Activated naive CD8-positive, alpha-beta T cell treated with anti-CD3 and anti-CD28 coated beads, Interleukin-2, amount 50 U/mL, for 24 hours (primary cell): ENCODE results near the gene ZBTB5.
A peak's percentile ranks its signal among the peaks of the same experiment; 100 is the strongest.

Experiments used
- ATAC-seq: fragments of 150-1000 bp; cut with Tn5 transposase; one replicate; pipeline ENCODE4 v1.10.0; 2021
- DNase-seq: peaks from one replicate; pipeline ENCODE4 v3.0.0; 2021
- H3K27ac Mint-ChIP-seq: one replicate; pipeline ENCODE4 v1.8.0; 2021; ENCODE audit warnings: mild to moderate bottlenecking, mixed read lengths
- H3K27me3 Mint-ChIP-seq: one replicate; pipeline ENCODE4 v1.8.0; 2021; ENCODE audit warnings: mixed read lengths
- H3K36me3 Mint-ChIP-seq: one replicate; pipeline ENCODE4 v1.8.0; 2021; ENCODE audit warnings: low read depth, mixed read lengths
- H3K4me1 Mint-ChIP-seq: one replicate; pipeline ENCODE4 v1.8.0; 2021; ENCODE audit warnings: mixed read lengths
- H3K4me3 Mint-ChIP-seq: one replicate; pipeline ENCODE4 v1.8.0; 2021; ENCODE audit warnings: mild to moderate bottlenecking, moderate library complexity, mixed read lengths
- H3K9me3 Mint-ChIP-seq: one replicate; pipeline ENCODE4 v1.8.0; 2021; ENCODE audit warnings: mixed read lengths

The ZBTB5 gene

DNA sequence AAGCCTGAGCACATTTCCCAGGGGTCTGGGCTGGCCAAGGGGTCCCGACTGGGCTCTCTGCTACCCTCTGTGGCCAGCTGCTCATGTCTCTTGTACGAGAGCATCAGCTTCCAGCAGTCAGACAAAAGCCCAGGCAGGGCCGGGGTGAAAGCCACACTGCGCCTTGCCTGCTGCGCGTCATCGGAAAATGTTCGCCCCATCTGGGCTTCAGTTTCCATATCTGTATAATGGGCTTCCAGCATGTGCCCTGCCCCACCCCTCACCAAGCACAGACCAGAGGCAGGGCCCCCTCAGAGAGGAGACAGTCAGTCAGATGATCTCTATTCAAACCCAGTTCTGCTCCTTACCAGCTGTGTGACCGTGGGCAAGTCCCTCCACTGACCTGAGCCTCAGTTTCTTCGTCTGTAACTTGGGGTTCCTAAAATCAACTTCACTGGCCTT is 50.7 kb downstream of the ZBTB5 start:
- Mint-ChIP-seq H3K36me3 (no peaks in the 10 kb centered on the region), H3K27ac (peak overlapping the region; percentile 55), H3K4me1 (peaks cover 37% of the 10 kb centered on the region)

DNA sequence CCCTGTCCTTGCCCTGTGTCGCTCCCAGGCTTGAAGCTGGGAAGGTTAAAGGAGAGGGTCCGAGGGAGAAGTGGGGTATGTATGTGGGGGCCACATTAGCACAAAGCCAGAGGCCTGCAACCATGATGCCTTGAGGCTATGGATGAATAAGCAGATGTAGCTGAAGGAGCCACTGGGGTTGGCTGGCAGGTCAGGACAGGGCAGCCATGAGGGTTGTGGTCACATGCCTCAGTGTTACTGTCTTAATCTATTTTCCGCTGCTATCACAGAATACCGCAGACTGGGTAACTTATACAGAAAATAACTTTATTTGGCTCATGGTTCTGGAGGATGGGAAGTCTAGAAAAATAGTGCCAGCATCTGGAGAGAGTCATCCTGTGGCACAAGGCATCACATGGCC is 51.9 kb downstream of the ZBTB5 start:
- DNase-seq (no peak), ATAC-seq (no peak)
- Mint-ChIP-seq H3K36me3 (peaks cover 2% of the 10 kb centered on the region), H3K9me3 (no peaks in the 10 kb centered on the region), H3K4me3 (no peak overlapping the region), H3K4me1 (peaks cover 47% of the 10 kb centered on the region), H3K27ac (no peak overlapping the region), H3K27me3 (peaks cover 3% of the 10 kb centered on the region)

More for the DNA sequence above, 50.7 kb downstream of the ZBTB5 start:
- Mint-ChIP-seq H3K9me3 (no peaks in the 10 kb centered on the region), H3K4me3 (no peak overlapping the region), H3K27me3 (peaks cover 3% of the 10 kb centered on the region)
- ATAC-seq (no peak), DNase-seq (no peak)

DNA sequence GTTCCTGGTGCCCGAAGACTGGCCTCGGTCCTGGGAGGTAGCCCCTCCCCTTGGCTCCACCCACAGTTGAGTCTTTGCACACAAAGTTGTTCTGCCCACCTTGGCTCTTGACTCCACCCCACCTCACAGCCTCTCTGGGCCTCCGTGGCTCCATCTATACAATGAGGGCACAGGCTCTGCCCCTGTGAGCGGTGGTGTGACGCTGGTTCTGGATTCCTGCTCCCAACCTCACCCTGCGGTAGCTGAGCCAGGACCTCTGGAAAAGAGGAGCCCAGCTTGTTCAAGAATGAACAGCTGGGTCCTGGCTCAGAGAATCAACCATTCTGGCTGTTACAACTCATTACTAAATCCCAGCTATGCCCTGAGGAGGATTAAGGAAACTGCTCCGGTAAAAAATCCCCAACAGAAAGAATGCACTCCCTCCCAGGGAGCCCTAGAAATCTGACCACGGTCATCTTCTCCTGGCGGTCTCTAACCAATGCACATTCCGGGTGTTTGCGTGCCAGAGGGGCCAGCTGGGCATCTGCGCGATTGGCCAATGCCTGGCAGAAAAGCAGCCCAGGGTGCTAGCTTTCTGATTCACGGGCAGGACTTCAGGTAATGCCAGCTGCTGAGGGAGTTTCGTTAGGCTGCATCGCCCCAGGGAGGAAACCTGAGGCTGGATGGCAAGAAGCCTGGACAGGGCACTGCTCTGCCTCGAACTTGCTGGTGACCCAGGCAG is 52.7 kb downstream of the ZBTB5 start:
- DNase-seq (no peak), ATAC-seq (no peak)
- Mint-ChIP-seq H3K27me3 (peaks cover 3% of the 10 kb centered on the region), H3K36me3 (peaks cover 2% of the 10 kb centered on the region), H3K27ac (no peak overlapping the region), H3K4me3 (no peak overlapping the region), H3K4me1 (peaks cover 47% of the 10 kb centered on the region), H3K9me3 (no peaks in the 10 kb centered on the region)

DNA sequence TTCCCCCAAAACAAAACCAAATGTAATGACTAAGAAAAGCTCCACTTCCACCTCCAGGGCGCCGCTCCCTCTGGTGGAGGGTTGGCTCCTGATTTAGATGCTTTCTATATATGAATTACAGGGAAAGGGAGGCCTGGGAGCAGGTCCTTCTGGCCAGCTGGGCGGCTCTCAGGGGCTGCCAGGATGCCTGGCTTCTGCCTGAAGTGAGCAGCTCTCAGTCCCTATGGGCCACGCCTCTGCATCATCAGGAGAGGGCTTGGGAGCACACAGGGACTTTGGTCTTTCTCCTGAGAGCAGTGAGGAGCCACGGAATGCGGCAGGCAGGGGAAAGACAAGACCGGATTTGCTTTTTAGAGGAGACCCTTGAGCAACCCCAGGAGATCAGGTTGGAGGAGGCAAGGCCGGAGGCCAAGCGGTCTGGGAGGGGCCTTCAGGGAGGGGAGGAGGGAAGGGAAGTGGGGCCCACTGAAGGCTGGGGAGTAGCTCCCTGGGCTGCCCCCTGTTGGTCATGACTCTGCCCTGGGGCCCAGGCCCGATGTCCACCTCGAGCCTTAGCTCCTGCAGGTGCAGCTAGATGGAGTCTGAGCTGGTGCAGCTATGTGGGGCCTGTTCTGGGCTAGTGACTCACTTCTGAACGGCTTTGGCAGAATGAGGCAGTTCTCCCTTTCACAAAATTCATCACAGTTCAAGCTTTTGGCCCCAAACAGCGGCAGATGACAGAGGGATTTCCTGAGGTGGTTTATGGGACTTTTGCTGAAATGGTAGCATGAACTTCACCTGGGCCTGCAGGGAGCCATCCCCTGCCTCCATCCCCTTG is 54.1 kb downstream of the ZBTB5 start:
- ATAC-seq (peak; percentile 50), DNase-seq (peak; percentile 34)
- no peak overlapping the region for H3K4me3 Mint-ChIP-seq
- peak overlapping the region; percentile 72 for H3K27ac Mint-ChIP-seq
- H3K9me3 Mint-ChIP-seq = no peaks in the 10 kb centered on the region
- H3K4me1 Mint-ChIP-seq = peaks cover 60% of the 10 kb centered on the region
- H3K27me3 Mint-ChIP-seq = peaks cover 3% of the 10 kb centered on the region
- peaks cover 2% of the 10 kb centered on the region for H3K36me3 Mint-ChIP-seq

DNA sequence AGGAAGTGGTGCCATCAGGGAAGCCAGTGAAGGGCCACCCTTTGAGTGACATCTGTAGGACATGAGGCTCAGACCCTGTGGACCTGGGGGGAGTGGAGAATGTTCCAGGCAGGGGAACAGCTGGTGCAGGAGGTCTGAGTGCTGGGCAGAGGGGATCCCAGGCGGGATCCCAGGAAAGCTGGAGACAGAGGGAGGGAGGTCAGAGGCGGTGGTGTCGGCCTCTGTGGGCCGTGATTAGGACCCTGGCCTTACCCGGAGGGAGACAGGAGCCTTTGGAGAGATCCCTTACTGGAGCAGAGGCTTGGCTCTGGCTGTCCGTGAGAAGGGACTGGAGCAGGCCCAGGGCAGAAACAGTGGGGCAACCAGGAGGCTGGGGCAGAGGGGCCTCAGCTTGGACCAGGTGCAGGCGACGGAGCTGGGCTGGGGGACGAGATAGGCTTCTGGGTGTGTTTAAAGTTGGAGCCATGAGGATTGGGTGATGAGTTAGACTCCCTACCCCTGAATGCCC is 54.8 kb downstream of the ZBTB5 start:
- peak overlapping the region; percentile 72 for H3K27ac Mint-ChIP-seq
- no peak for DNase-seq
- H3K36me3 Mint-ChIP-seq = peaks cover 2% of the 10 kb centered on the region
- peaks cover 3% of the 10 kb centered on the region for H3K27me3 Mint-ChIP-seq
- H3K4me1 Mint-ChIP-seq = peaks cover 59% of the 10 kb centered on the region
- H3K4me3 Mint-ChIP-seq = no peak overlapping the region
- no peak for ATAC-seq
- H3K9me3 Mint-ChIP-seq = no peaks in the 10 kb centered on the region

DNA sequence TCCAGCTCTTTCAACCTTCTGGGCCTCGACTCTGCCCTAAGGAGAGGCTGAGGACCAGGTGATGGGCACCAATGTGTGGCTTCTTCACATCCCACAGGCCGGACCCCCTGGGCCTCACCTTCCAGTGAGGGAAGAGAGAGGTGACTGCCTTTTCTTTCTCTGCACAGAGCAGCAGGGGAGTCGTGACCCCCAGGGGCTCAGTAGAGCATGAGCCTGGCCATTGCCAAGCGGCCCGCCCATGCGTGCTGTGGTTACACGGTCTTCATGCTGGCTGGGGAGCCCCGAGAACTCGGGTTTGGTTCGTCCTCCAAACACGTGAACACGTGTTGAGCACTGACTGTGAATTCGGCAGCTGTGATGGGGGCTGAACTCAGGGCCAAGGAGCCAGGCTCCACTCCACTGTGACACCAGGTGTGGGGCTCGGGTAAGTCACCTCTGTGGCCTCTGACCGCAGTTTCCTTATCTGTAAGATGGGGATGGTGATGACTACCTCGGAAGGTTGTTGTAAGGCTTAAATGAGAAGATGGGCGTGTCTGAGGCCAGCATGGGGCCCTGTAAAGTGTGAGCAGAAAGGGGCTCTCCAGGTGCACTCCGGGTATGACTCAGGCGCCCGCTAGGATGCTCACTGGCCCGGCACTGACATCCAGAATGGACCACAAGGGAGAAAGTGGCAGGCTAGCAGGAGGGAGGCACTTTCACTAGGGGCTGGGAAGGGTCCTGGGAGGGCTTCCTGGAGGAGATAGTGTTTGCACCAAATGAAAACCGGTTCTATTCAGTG is 56.1 kb downstream of the ZBTB5 start:
- H3K4me1 Mint-ChIP-seq = peaks cover 56% of the 10 kb centered on the region
- H3K27ac Mint-ChIP-seq = peak overlapping the region; percentile 76
- H3K4me3 Mint-ChIP-seq = no peak overlapping the region

DNA sequence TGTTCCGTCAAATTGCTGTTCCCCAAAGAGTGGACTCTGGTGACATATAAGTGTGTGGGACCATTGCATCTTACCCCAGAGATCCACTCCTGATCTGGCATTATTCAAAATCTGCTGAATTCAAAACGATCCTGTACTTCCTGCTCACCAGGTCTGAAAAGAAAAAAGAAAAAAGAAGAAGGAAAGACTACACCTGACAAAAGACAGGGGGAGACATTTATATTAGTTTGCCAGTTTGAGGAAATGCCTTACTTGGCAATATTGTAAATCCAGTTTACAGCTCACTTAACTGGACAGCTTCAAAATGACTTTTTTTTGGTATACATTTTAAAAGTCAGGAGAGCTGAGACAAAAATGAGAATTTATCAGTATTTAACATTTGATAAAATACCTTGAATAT is 57.8 kb downstream of the ZBTB5 start:
- H3K36me3 Mint-ChIP-seq = peaks cover 2% of the 10 kb centered on the region
- no peak for DNase-seq
- H3K27me3 Mint-ChIP-seq = no peaks in the 10 kb centered on the region

More for the DNA sequence above, 56.1 kb downstream of the ZBTB5 start:
- Mint-ChIP-seq H3K9me3 (no peaks in the 10 kb centered on the region), H3K27me3 (no peaks in the 10 kb centered on the region), H3K36me3 (peaks cover 2% of the 10 kb centered on the region)
- DNase-seq (peak; percentile 69), ATAC-seq (peak; percentile 83)

DNA sequence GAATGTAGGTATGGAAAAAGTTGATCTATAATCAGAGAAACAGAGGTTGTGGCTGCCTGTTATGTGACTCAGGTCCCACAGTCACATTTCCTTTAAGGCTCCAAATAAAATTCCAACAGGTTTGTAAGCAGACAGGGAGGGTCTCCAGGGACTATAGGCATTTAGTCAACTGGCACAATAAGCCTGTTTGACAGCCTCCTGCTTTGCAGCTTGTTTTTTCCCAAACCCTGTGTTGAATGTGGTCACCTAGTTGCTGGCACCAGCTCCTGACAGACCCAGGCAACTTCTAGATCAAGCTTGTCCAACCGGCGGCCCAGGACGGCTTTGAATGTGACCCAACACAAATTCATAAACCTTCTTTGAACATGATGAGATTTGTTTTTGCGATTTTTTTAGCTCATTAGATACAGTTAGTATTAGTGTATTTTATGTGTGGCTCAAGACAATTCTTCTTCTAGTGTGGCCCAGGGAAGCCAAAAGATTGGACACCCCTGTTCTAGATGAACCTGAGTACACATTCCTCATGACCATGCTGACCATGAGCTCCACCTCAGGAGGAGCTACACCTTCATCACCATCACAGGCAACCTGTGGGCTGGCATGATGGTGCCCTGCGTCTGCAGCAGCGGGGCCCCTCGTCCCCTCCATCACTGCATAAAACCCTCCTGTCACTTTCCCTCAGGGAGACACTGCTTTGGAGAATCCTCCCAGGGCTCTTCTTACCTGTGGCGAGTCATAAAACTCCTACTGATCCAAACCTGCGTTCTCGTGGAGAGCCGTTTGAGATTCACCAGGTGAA is 58.4 kb downstream of the ZBTB5 start:
- Mint-ChIP-seq H3K27me3 (no peaks in the 10 kb centered on the region), H3K9me3 (no peaks in the 10 kb centered on the region), H3K4me1 (peaks cover 63% of the 10 kb centered on the region), H3K27ac (peak overlapping the region; percentile 26), H3K36me3 (peaks cover 2% of the 10 kb centered on the region), H3K4me3 (no peak overlapping the region)
- DNase-seq (no peak), ATAC-seq (no peak)

More for the DNA sequence above, 57.8 kb downstream of the ZBTB5 start:
- peaks cover 68% of the 10 kb centered on the region for H3K4me1 Mint-ChIP-seq
- no peak for ATAC-seq
- H3K27ac Mint-ChIP-seq = no peak overlapping the region
- no peaks in the 10 kb centered on the region for H3K9me3 Mint-ChIP-seq
- no peak overlapping the region for H3K4me3 Mint-ChIP-seq

DNA sequence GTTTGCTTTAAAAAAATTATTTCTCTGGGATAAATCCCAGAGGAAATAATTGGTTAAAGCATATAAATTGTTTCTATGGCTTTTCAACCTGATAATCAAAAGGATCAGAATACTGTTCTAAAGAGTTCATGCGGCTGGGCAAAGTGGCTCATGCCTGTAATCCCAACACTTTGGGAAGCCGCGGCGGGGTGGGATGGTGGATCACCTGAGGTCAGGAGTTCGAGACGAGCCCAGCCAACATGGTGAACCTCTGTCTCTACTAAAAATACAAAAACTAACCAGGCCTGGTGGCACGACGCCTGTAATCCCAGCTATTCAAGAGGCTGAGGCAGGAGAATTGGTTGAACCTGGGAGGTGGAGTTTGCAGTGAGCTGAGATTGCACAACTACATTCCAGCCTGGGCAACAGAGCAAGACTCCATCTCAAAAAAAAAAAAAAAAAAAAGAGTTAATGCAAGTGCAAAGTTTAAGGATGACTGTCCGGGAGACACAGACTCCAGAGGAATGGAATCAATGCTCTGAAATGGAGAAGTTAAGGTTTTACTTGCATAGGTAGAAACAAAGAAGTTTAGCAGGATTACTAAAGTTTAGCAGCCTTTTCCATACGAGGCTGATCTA is 59.4 kb downstream of the ZBTB5 start:
- ATAC-seq (no peak), DNase-seq (no peak)
- peak overlapping the region; percentile 26 for H3K27ac Mint-ChIP-seq
- peaks cover 2% of the 10 kb centered on the region for H3K36me3 Mint-ChIP-seq
- H3K27me3 Mint-ChIP-seq = no peaks in the 10 kb centered on the region
- H3K4me1 Mint-ChIP-seq = peaks cover 55% of the 10 kb centered on the region
- H3K9me3 Mint-ChIP-seq = no peaks in the 10 kb centered on the region
- H3K4me3 Mint-ChIP-seq = no peak overlapping the region

DNA sequence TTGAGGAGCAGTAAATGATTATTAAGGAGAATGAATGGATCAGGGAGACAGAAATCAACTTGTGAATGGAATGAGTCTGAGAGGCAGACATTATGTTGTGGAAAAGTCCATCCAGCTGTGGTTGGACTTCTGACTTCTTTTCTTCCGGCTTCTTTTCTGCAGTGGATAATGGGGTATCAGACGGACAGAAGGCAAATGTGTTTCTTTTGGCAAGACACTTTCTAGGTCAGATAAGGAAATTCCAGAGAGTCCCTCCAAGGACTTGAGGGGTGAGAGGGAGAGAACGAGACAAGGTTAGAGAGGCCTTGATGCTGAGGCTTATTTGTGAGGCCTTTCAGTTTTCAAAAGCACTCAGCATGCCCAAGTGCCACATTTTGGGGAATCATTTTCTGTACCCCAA is 59.9 kb downstream of the ZBTB5 start:
- ATAC-seq (no peak), DNase-seq (no peak)
- Mint-ChIP-seq H3K27me3 (no peaks in the 10 kb centered on the region), H3K4me3 (no peak overlapping the region), H3K27ac (no peak overlapping the region), H3K36me3 (peaks cover 2% of the 10 kb centered on the region), H3K4me1 (peaks cover 50% of the 10 kb centered on the region), H3K9me3 (no peaks in the 10 kb centered on the region)

DNA sequence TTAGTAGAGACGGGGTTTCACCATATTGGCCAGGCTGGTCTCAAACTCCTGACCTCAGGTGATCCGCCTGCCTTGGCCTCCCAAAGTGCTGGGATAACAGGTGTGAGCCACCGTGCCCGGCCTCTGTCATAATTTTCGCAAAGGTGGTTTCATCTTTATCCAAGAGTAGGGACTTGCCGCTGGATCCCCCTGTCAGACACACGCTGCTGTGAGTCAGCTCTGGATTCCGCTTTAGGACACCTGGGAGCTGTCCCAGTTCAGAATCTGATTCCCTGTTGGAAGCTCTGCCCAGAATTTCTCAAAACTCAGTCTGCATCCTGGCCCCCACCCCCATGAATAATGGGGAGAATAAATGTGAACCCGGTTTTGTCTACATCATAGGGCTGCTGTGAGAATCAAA is 60.7 kb downstream of the ZBTB5 start:
- Mint-ChIP-seq H3K27me3 (no peaks in the 10 kb centered on the region), H3K9me3 (no peaks in the 10 kb centered on the region), H3K4me3 (no peak overlapping the region), H3K4me1 (peaks cover 43% of the 10 kb centered on the region), H3K36me3 (peaks cover 2% of the 10 kb centered on the region), H3K27ac (peak overlapping the region; percentile 31)
- no peak for ATAC-seq
- no peak for DNase-seq

DNA sequence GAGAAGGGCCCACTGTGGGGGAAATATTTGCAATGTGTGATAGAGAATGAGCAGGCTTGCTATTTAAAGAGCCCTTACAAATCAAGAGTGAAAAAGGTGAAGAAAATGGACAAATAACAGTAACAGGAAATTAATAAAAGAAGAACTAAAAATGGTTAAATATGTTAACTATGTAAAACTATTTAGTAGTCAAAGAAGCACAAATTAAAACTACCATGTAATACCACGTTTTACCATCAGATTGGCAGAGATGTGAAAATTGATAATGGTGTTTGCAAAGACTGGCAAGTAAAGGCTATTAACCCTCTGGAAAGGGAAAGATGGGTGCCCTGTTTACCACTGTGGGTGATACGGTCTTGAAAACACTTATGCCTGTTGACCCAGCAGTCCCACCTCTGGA is 65.9 kb downstream of the ZBTB5 start:
- Mint-ChIP-seq H3K4me3 (no peak overlapping the region), H3K27ac (peak overlapping the region; percentile 30), H3K27me3 (no peaks in the 10 kb centered on the region), H3K4me1 (peaks cover 16% of the 10 kb centered on the region), H3K9me3 (no peaks in the 10 kb centered on the region), H3K36me3 (no peaks in the 10 kb centered on the region)
- no peak for DNase-seq
- no peak for ATAC-seq

DNA sequence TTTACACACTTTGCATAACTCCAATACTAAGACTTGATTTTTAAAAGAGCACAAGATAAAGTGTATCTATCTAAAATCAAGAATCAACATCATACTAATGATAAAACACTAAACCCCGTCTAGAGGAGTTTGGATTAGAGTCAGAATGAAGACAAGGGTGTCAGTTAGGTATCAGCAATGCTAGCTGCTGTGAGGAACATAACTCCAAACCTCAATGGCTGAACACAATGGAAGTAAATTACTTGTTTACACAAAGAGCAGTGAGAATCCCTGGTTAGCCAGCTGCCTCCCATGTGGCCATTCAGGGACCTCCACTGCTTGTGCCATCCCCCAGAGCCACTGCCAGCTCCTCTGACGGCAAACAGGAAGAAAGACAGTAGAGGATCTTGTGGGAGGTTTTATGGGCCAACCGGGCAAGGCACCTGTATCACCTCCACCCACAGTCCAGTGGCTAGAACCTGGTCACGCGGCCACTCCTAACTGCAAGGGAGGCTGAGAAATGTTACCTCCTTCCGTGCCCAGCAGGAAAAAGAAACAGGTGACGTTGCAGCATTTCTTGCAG is 66.7 kb downstream of the ZBTB5 start:
- H3K9me3 Mint-ChIP-seq = no peaks in the 10 kb centered on the region

More for the DNA sequence above, 66.7 kb downstream of the ZBTB5 start:
- Mint-ChIP-seq H3K27ac (no peak overlapping the region), H3K36me3 (no peaks in the 10 kb centered on the region), H3K4me1 (peaks cover 12% of the 10 kb centered on the region), H3K4me3 (no peak overlapping the region), H3K27me3 (no peaks in the 10 kb centered on the region)
- ATAC-seq (no peak), DNase-seq (no peak)
